GM23338 (cell line): Measurements from ENCODE around the gene SRPRA. TPM values are rescaled to one million over a fixed set of nuclear protein-coding genes. Genes with fewer than 3 reads are reported as not detected.

Experiments
- ATAC-seq: fragments of 200-7000 bp; cut with Tn5 transposase; 3 replicates; pipeline ENCODE4 v1.9.1; 2020
- DNase-seq: peaks from one replicate; pipeline ENCODE4 v3.0.0-alpha.2; 2015; ENCODE audit warnings: low spot score
- H2AFZ ChIP-seq: fragments of 200-600 bp; sonication (generic); 2 replicates; pipeline ENCODE4 v1.8.0; 2016; ENCODE audit warnings: antibody characterized with exemption, mild to moderate bottlenecking, moderate library complexity
- H3F3A ChIP-seq: fragments of 200-600 bp; sonication (generic); replicated peaks from 2 replicates; pipeline ENCODE4 v1.8.0; 2017; ENCODE audit warnings: antibody characterized with exemption, mixed run types, low read depth
- H3K27ac ChIP-seq: fragments of 200-600 bp; sonication (generic); 2 replicates; pipeline ENCODE4 v1.6.1; 2016; ENCODE audit warnings: low read depth
- H3K27me3 ChIP-seq: fragments of 200-600 bp; sonication (generic); 2 replicates; pipeline ENCODE4 v1.8.0; 2016; ENCODE audit warnings: mild to moderate bottlenecking, mixed run types, moderate library complexity; ENCODE audit not compliant: insufficient read depth
- H3K36me3 ChIP-seq: fragments of 200-600 bp; sonication (generic); 2 replicates; pipeline ENCODE4 v1.8.0; 2016; ENCODE audit warnings: mild to moderate bottlenecking; ENCODE audit not compliant: insufficient read depth
- H3K4me1 ChIP-seq: fragments of 200-600 bp; sonication (generic); 2 replicates; pipeline ENCODE4 v1.8.0; 2016; ENCODE audit warnings: mild to moderate bottlenecking, moderate library complexity; ENCODE audit not compliant: insufficient read depth
- H3K4me2 ChIP-seq: fragments of 200-600 bp; sonication (generic); 2 replicates; pipeline ENCODE4 v1.7.1; 2017; ENCODE audit warnings: mixed run types
- H3K4me3 ChIP-seq: fragments of 200-600 bp; sonication (generic); 2 replicates; pipeline ENCODE4 v1.6.1; 2016; ENCODE audit warnings: mixed run types
- H3K79me2 ChIP-seq: fragments of 200-600 bp; sonication (generic); replicated peaks from 2 replicates; pipeline ENCODE4 v1.8.0; 2017; ENCODE audit warnings: mild to moderate bottlenecking; ENCODE audit not compliant: insufficient read depth
- H3K9me2 ChIP-seq: fragments of 200-600 bp; sonication (generic); 2 replicates; pipeline ENCODE4 v1.8.0; 2017; ENCODE audit not compliant: insufficient read depth
- H4K20me1 ChIP-seq: fragments of 200-600 bp; sonication (generic); replicated peaks from 2 replicates; pipeline ENCODE4 v1.8.0; 2017; ENCODE audit warnings: mild to moderate bottlenecking; ENCODE audit not compliant: insufficient read depth
- H3K27ac Mint-ChIP-seq: 2 replicates; pipeline ENCODE4 v1.8.0; 2020; ENCODE audit warnings: inconsistent platforms, mild to moderate bottlenecking, moderate library complexity, mixed read lengths
- H3K27me3 Mint-ChIP-seq: 3 replicates; pipeline ENCODE4 v1.8.0; 2022; ENCODE audit warnings: low read depth, mild to moderate bottlenecking, moderate library complexity, mixed read lengths, inconsistent platforms; ENCODE audit not compliant: insufficient read depth, poor library complexity
- H3K36me3 Mint-ChIP-seq: 3 replicates; pipeline ENCODE4 v1.8.0; 2021; ENCODE audit warnings: low read depth, mild to moderate bottlenecking, inconsistent platforms, moderate library complexity, mixed read lengths
- H3K4me1 Mint-ChIP-seq: 3 replicates; pipeline ENCODE4 v1.8.0; 2020; ENCODE audit warnings: mild to moderate bottlenecking, inconsistent platforms, mixed read lengths
- H3K4me3 Mint-ChIP-seq: 3 replicates; pipeline ENCODE4 v1.8.0; 2021; ENCODE audit warnings: moderate library complexity, mild to moderate bottlenecking, inconsistent platforms, mixed read lengths
- H3K9me3 Mint-ChIP-seq: 3 replicates; pipeline ENCODE4 v1.8.0; 2020; ENCODE audit warnings: moderate library complexity, mild to moderate bottlenecking, inconsistent platforms, mixed read lengths
- CREB1 ChIP-seq: fragments of 250-450 bp; sonication (Bioruptor Pico); IDR thresholded peaks from 2 replicates; pipeline ENCODE4 v1.5.0; 2020; ENCODE audit warnings: low read depth, mild to moderate bottlenecking, moderate library complexity
- EZH2 ChIP-seq: fragments of 200-600 bp; sonication (generic); IDR thresholded peaks from one replicate; pipeline ENCODE4 v1.8.0; 2017; ENCODE audit warnings: antibody characterized with exemption, mild to moderate bottlenecking, low read depth; ENCODE audit not compliant: unreplicated experiment
- JUNB ChIP-seq: IDR thresholded peaks from one replicate; pipeline ENCODE4 v1.6.1; 2016; ENCODE audit warnings: antibody characterized with exemption; ENCODE audit not compliant: unreplicated experiment
- NANOG ChIP-seq: IDR thresholded peaks from 2 replicates; pipeline ENCODE4 v1.6.1; 2016; ENCODE audit warnings: antibody characterized with exemption, borderline replicate concordance
- REST ChIP-seq: IDR thresholded peaks from one replicate; pipeline ENCODE4 v1.6.1; 2018; ENCODE audit warnings: antibody characterized with exemption; ENCODE audit not compliant: unreplicated experiment
- STAT1 ChIP-seq: IDR thresholded peaks from one replicate; pipeline ENCODE4 v1.6.1; 2016; ENCODE audit warnings: antibody characterized with exemption; ENCODE audit not compliant: unreplicated experiment
- ZNF331 ChIP-seq: fragments of 250-450 bp; sonication (Bioruptor Pico); IDR thresholded peaks from 2 replicates; pipeline ENCODE4 v1.5.0; 2020; ENCODE audit warnings: low read depth, mild to moderate bottlenecking, moderate library complexity
- ZNF462 ChIP-seq: fragments of 250-450 bp; sonication (Bioruptor Pico); IDR thresholded peaks from 2 replicates; pipeline ENCODE4 v1.5.0; 2020; ENCODE audit warnings: mild to moderate bottlenecking, moderate library complexity
- polyA plus RNA-seq: library from polyadenylated mRNA; unstranded; fragments of >200 nt; fragmentation: Nextera tagmentation; extraction: Ambion mirVana; gene quantifications from 2 replicates; pipeline ENCODE4 v1.2.1, GENCODE V29; 2016
- total RNA-seq: library from RNA; depleted of rRNA; stranded (reverse); fragments of >200 nt; shearing (Covaris generic); gene quantifications from 2 replicates; pipeline ENCODE4 v1.2.3, GENCODE V29; 2014

The SRPRA gene
- total and polyA plus RNA-seq, 2 experiments from 2014 or later: 27.1 to 53.2 TPM

- Histone ChIP-seq H3K9me2 (no peaks in the 10 kb centered on the region), H3K4me1 (0 out of 2 replicates have a peak, but pooled peaks cover 7% of the 10 kb centered on the region), H2AFZ (no peak overlapping the region), H3K36me3 (no peaks in the 10 kb centered on the region), H3K27me3 (peaks cover 19% of the 10 kb centered on the region), H3F3A (peaks cover 10% of the 10 kb centered on the region), H3K79me2 (no peaks in the 10 kb centered on the region), H3K27ac (no peak overlapping the region), H3K4me2 (no peak overlapping the region), H3K4me3 (no peak overlapping the region), H4K20me1 (no peaks in the 10 kb centered on the region)
- H3K4me3 Mint-ChIP-seq: no peak overlapping the region
- ATAC-seq (no peak), DNase-seq (no peak)
- TF ChIP-seq JUNB: no peak
- TF ChIP-seq CREB1 (CRISPR knock-in tag): no peak
- TF ChIP-seq EZH2: no peak
- no peak overlapping the region for H3K27ac Mint-ChIP-seq
- H3K36me3 Mint-ChIP-seq: peaks cover 26% of the 10 kb centered on the region
- H3K27me3 Mint-ChIP-seq: peaks cover 28% of the 10 kb centered on the region
- no peaks in the 10 kb centered on the region; the same call in 2 of the 3 replicates for H3K9me3 Mint-ChIP-seq
- H3K4me1 Mint-ChIP-seq: peaks cover 15% of the 10 kb centered on the region
Observed at GRCh38 chr11:126280595-126280994, 11.9 kb upstream of the SRPRA start.

GRCh38 chr11:126279191-126279590 is 10.5 kb upstream of the SRPRA start:
- H3K27ac Mint-ChIP-seq: no peak overlapping the region
- Histone ChIP-seq H3K36me3 (no peaks in the 10 kb centered on the region; the same call in 1 of the 2 replicates), H3K27ac (no peak overlapping the region), H3K79me2 (no peaks in the 10 kb centered on the region), H2AFZ (no peak overlapping the region), H4K20me1 (no peaks in the 10 kb centered on the region), H3K4me2 (no peak overlapping the region), H3K27me3 (peaks cover 16% of the 10 kb centered on the region), H3K4me3 (no peak overlapping the region), H3K9me2 (no peaks in the 10 kb centered on the region), H3K4me1 (0 out of 2 replicates have a peak, but pooled peaks cover 7% of the 10 kb centered on the region), H3F3A (peaks cover 9% of the 10 kb centered on the region)
- H3K9me3 Mint-ChIP-seq: no peaks in the 10 kb centered on the region; the same call in 2 of the 3 replicates
- peaks cover 40% of the 10 kb centered on the region for H3K36me3 Mint-ChIP-seq
- H3K27me3 Mint-ChIP-seq: peaks cover 27% of the 10 kb centered on the region
- no peak for DNase-seq
- H3K4me3 Mint-ChIP-seq: no peak overlapping the region
- H3K4me1 Mint-ChIP-seq: peaks cover 15% of the 10 kb centered on the region
- TF ChIP-seq ZNF331 (CRISPR knock-in tag) (no peak), NANOG (no peak), REST (no peak), JUNB (no peak), EZH2 (no peak)
- ATAC-seq: no peak

- H3K9me3 Mint-ChIP-seq: no peaks in the 10 kb centered on the region; the same call in 2 of the 3 replicates
- 0 out of 2 replicates have a peak, but pooled peaks cover 7% of the 10 kb centered on the region for H3K4me1 ChIP-seq
- H3K4me2 ChIP-seq: no peak overlapping the region
- H3F3A ChIP-seq: peaks cover 5% of the 10 kb centered on the region; the same call in 1 of the 2 replicates
- no peaks in the 10 kb centered on the region for H3K79me2 ChIP-seq
- H3K36me3 Mint-ChIP-seq: peaks cover 54% of the 10 kb centered on the region
- H3K9me2 ChIP-seq: no peaks in the 10 kb centered on the region
- peaks cover 23% of the 10 kb centered on the region for H3K27me3 Mint-ChIP-seq
- H3K27ac Mint-ChIP-seq: no peak overlapping the region
- H4K20me1 ChIP-seq: no peaks in the 10 kb centered on the region
- peaks cover 12% of the 10 kb centered on the region for H3K4me1 Mint-ChIP-seq
- no peak for ATAC-seq
- H3K4me3 Mint-ChIP-seq: no peak overlapping the region
- no peak overlapping the region for H2AFZ ChIP-seq
- no peak for DNase-seq
- H3K4me3 ChIP-seq: no peak overlapping the region
- no peak overlapping the region for H3K27ac ChIP-seq
- no peaks in the 10 kb centered on the region; the same call in 1 of the 2 replicates for H3K36me3 ChIP-seq
- H3K27me3 ChIP-seq: peaks cover 14% of the 10 kb centered on the region; the same call in 1 of the 2 replicates
- TF ChIP-seq ZNF462: no peak
- no peak for TF ChIP-seq STAT1
Observed at GRCh38 chr11:126277780-126278179, 9.1 kb upstream of the SRPRA start.
